ENCODE results near the gene VKORC1L1. TPM values are rescaled to one million over a fixed set of nuclear protein-coding genes. Genes with fewer than 3 reads are reported as not detected.

Gene VKORC1L1
- total RNA-seq = 8.5 and 8.8 TPM in 2 replicates

GRCh38 chr7:65872776-65873581, at the start of gene VKORC1L1:
Gene VKORC1L1, plus strand, starts transcription at chr7:65873074. Its CDS starts 298 bp downstream, at chr7:65873372.

GRCh38 chr7:65981965-65982792, 109.3 kb downstream of the VKORC1L1 start, which contains the start of gene GUSB:
Gene GUSB, minus strand, starts transcription at chr7:65982213. Its CDS starts 30 bp downstream, at chr7:65982183.

Other genes starting within 250 kb of the VKORC1L1 start
- 10.1 and 16.1 TPM in 2 replicates for gene GUSB, start 109.1 kb downstream of the VKORC1L1 start, total RNA-seq
- 40.2 and 49.4 TPM in 2 replicates for gene ASL, start 202.7 kb downstream of the VKORC1L1 start, total RNA-seq
- 28.8 and 43.3 TPM in 2 replicates for gene CRCP, start 241.8 kb downstream of the VKORC1L1 start, total RNA-seq